ENCODE data around the gene UBE2U. TPM values are rescaled to one million over a fixed set of nuclear protein-coding genes. Genes with fewer than 3 reads are reported as not detected.

Gene UBE2U
- total RNA-seq, 3 donors from 2014 or later: not detected

DNA sequence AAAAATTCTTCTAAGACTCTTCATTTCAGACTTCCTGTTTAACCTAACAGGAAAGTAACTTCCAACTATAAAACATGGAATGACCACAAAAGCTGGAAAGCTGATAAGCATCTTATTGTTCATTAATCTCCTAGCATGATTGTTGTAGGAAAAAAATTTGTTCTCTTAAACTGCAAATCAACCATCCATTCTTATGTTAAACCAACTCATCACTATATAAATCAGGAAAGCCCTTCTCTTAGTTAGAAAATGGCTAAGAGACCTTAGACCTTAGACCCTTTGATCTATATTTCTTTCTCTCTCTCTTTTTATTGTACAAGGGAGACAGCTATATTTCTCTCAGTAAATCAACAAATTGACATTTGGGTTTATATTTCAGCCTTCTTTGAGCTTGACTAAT lies 101.4 kb downstream of the UBE2U start:
- no peak overlapping the region for H3K4me3 Mint-ChIP-seq
- DNase-seq: no peak
- no peaks in the 10 kb centered on the region for H3K36me3 Mint-ChIP-seq (ENCODE audit: insufficient read depth)
- H3K27me3 Mint-ChIP-seq (ENCODE audit: low read depth): peaks cover 7% of the 10 kb centered on the region
- no peaks in the 10 kb centered on the region for H3K9me3 Mint-ChIP-seq
- ATAC-seq: no peak
- H3K4me1 Mint-ChIP-seq (ENCODE audit: low read depth): no peaks in the 10 kb centered on the region

DNA sequence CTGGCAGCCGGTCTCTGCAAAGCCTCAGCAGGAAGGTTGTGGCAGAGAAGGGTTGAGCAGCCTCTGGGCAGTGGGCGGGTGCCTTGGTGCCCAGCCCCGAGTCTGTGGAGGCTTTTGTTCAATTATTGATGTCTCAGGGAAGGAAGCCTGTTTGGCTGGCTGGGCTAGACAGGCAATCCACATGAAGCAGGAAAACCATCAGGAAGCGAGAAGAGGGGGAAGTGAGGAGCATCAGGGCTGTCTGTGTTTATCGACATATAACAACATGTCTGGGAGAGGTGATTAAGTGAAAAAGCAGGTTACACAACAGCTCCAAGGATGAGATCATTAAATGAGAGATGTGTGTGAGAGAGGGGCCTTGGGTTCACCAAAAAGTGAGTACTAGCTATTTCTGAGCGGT lies 105.4 kb downstream of the UBE2U start:
- no peaks in the 10 kb centered on the region for H3K9me3 Mint-ChIP-seq
- ATAC-seq: no peak
- H3K27me3 Mint-ChIP-seq (ENCODE audit: low read depth): peaks cover 9% of the 10 kb centered on the region
- H3K4me3 Mint-ChIP-seq: no peak overlapping the region
- DNase-seq: no peak
- H3K4me1 Mint-ChIP-seq (ENCODE audit: low read depth): no peaks in the 10 kb centered on the region
- H3K36me3 Mint-ChIP-seq (ENCODE audit: insufficient read depth): no peaks in the 10 kb centered on the region

DNA sequence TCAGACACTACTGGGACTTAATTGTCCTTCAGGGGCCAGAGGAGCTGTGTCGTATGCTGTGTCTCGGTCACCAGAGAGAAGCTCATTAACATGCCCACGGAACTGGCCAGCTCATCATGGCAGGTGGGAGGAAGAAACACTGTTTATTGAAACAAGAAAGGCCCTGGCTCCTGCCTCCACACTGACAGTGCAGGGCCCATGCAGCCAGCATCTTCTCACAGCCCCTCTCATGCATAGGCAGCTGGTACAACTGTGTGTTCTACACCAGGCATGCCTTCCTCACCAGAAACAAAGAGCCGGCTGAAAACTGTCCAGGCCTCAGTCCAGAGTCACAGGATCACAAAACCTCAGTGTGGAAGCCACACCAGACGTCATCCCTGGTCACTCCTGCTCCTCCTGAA lies 106.0 kb downstream of the UBE2U start:
- DNase-seq (no peak), ATAC-seq (no peak)
- H3K9me3 Mint-ChIP-seq: no peaks in the 10 kb centered on the region

DNA sequence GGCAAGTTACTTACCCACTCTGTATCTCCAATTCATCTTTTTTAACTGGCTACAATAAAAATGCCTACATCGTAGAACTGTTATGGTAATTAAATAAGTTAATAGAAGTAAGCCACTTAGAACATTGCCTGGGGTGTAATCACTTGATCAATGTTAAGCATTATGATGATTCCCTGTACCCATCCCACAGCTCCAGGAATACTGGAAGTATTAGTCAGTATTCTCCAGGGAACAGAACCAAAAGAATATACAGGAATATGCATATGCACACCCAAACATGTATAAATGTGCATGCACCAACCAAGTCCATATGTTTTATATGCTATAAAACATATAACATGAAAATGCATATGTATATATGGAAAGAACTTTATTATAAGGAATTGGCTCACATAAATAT lies 107.3 kb downstream of the UBE2U start:
- Mint-ChIP-seq H3K9me3 (no peaks in the 10 kb centered on the region), H3K4me3 (no peak overlapping the region), H3K27me3 (ENCODE audit: low read depth) (peaks cover 7% of the 10 kb centered on the region), H3K36me3 (ENCODE audit: insufficient read depth) (no peaks in the 10 kb centered on the region), H3K4me1 (ENCODE audit: low read depth) (no peaks in the 10 kb centered on the region)
- DNase-seq (no peak), ATAC-seq (no peak)

More for the DNA sequence above, 106.0 kb downstream of the UBE2U start:
- no peak overlapping the region for H3K4me3 Mint-ChIP-seq
- no peaks in the 10 kb centered on the region for H3K36me3 Mint-ChIP-seq (ENCODE audit: insufficient read depth)
- peaks cover 9% of the 10 kb centered on the region for H3K27me3 Mint-ChIP-seq (ENCODE audit: low read depth)
- no peaks in the 10 kb centered on the region for H3K4me1 Mint-ChIP-seq (ENCODE audit: low read depth)

DNA sequence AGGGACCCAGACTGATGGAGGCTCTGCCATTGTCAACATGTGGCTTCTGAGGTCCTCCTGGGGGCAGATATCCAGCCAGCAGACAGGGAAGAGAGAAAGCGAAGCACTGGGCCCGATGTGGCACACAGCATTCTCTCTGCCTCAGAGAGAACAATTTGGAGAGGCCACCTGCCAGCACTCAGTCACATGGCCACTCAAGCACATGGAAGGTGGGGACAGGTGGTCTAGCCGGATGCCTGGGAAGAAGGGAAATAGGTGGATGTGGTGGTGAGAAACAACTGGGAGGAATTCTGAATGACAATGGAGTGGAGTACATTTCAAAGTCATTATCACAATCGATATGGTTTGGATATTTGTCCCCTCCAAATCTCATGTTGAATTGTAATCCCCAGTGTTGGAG lies 109.0 kb downstream of the UBE2U start:
- peaks cover 7% of the 10 kb centered on the region for H3K27me3 Mint-ChIP-seq (ENCODE audit: low read depth)
- H3K4me1 Mint-ChIP-seq (ENCODE audit: low read depth): no peaks in the 10 kb centered on the region
- H3K9me3 Mint-ChIP-seq: no peaks in the 10 kb centered on the region
- DNase-seq (no peak), ATAC-seq (no peak)
- H3K4me3 Mint-ChIP-seq: no peak overlapping the region
- no peaks in the 10 kb centered on the region for H3K36me3 Mint-ChIP-seq (ENCODE audit: insufficient read depth)

DNA sequence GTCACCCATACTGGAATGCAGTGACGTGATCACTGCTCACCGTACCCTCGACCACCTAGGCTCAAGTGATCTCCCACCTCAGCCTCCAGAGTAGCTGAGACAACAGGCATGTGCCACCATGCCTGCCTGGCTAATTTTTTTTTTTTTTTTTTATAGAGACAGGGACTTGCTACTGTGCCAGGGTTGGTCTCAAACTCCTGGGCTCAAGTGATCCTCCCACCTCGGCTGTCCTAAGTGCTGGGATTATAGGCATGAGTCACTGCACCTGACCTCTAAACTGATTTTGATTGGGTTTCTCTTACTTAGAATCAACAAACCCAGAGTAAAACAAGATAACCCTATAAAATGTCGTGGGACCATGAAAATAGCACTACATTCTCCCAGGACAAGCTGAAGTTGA lies 112.0 kb downstream of the UBE2U start:
- no peaks in the 10 kb centered on the region for H3K36me3 Mint-ChIP-seq (ENCODE audit: insufficient read depth)
- ATAC-seq (no peak), DNase-seq (no peak)
- no peaks in the 10 kb centered on the region for H3K9me3 Mint-ChIP-seq
- no peaks in the 10 kb centered on the region for H3K4me1 Mint-ChIP-seq (ENCODE audit: low read depth)
- peaks cover 4% of the 10 kb centered on the region for H3K27me3 Mint-ChIP-seq (ENCODE audit: low read depth)
- no peak overlapping the region for H3K4me3 Mint-ChIP-seq

All from activated T-cell treated with anti-CD3 and anti-CD28 coated beads, Interleukin-2, amount 50 U/mL, for 4 hours (primary cell).